HG02938 (cell line): ENCODE results near the gene BEND2.
"Not testable (repeated sequence)": the region's sequence is repeated elsewhere in the genome, so short reads cannot be mapped to it uniquely, and the experiment has no call there.

Experiments used
- ATAC-seq: cut with Tn5 transposase; IDR thresholded peaks from one replicate; pipeline ENCODE4 v1.9.1; 2021; ENCODE audit warnings: mild to moderate bottlenecking, moderate library complexity; ENCODE audit not compliant: unreplicated experiment

The BEND2 gene

DNA sequence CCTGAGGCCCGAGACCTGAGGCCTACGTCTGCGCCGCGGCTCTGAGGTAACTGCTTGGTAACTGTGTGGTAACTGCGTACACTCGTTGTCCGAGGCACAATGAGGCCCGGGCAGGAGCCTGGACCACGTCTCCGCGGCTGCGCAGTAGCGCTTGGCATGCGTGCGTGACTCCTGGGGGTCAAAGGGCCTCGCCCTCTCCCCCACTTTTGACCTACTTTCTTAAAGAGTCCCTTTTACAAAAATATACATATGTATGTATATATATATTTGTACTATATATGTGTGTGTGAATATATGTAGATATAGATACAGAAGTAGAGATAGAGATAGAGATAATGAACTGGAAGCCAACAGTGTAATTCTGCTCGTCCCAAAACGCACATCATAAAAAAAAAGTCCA is at the start of gene BEND2:
TSS of gene BEND2 (minus strand) at position 101 of the 400 bp plus-strand sequence. CDS start 136 bp downstream, outside the sequence.
- no peak for ATAC-seq

DNA sequence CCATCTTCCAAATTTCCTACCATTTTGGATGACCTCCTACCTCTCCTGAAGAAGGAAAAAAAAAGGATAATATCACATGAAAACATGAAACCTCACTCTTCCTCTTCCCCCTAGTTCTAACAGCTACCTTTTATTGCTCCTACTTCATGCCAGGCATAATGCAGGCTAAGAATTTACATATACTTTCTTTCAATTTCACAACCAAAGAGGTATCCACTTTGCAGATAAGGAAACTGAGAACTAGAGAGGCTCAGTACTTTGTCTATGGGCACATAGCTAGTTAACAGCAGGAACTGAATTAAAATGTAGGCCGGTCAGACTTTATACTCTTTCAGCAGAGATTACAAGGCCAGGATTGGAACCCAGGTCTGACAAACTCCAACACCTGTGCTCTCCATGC is 34.4 kb upstream of the BEND2 start:
- no peak for ATAC-seq

DNA sequence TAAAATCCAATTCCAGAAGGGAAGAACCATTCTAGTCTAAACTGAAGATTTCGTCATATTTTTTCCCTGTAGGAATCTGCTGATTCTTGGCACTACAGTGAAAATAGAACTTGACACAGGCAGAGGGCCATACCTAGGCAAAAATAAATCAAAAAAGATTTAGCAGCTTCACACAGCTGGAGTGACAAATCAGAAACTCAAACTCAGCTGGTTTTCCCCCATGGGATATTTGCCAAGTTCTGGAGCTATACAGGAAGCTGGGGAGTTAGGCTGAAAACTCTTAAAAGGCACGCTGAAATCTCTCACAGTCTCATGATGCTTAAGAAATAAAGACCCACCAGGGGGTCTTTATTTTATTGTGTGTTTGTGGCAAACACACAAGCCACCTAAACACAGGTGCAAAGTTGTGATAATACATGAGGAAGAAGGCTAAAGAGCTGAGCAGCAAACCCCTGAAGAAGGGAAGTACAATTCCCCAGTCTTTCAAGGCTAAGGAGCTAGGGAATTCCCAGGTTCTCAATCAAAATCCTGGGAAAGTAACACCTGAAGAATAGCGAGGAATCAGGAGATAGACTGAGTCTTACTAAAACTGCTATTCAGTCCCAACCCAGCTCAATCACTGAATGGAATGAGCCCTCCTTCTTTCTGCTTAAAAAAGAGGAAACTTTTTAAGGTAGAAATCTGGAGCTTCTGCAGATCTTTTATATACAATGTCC is 32.1 kb upstream of the BEND2 start:
- ATAC-seq, result no peak

DNA sequence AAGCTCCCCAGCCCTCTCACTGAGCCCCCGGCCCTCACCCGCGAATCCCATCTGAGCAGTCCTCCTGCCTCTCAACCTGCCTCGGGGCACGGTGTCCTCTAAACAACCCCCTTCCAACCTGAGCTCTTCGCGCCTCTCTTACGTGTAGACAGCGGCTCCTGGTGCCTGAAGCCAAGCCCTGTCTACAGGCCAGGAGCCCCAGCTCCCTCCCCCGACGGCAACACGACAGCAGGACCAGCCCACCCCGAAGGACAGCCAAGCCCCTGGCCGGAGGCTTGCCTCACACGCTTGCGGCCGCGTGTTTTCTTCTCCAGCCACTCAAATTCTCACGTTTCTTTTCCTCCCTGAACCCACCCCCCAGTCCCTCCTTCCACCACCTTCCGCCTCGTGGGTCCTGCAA is 9.0 kb upstream of the BEND2 start:
- not testable (repeated sequence) for ATAC-seq

DNA sequence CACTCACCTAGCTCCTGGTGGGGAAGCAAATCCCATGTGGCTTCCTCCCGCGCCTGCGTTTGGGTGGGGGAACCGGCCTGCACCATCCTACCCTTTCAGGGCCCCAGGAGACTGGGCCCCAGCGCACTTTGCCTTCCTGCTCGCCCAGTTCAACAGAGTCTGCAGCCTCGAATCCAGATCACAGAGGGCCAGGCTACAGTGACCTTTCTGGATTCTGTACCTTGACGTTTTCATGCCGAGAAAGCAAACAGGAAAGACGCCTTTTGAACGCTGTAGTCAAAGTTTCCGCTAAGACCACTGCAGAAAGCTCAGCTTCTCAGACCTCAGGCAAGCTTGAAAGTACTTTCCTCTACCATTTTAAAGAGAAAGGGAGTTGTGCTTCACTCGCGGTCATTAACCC is 7.4 kb upstream of the BEND2 start:
- no peak for ATAC-seq

DNA sequence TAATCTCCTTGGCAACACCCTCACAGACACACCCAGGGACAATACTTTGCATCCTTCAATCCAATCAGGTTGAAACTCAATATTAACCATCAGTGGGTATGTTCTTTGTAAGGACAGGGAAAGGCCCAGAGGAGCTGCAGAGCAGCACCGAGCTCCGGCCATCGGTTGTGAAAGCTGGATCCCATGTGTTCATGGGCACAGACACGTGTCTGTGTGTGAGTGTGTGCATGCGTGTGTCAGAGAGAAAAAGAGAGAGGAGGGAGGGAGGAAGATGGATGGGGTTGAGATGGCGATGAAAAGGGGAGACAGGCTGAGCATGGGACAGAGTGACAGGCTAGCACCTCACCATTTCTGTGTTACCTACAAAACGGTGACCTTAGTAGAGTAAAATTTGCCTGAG is 6.8 kb upstream of the BEND2 start:
- ATAC-seq, result no peak

DNA sequence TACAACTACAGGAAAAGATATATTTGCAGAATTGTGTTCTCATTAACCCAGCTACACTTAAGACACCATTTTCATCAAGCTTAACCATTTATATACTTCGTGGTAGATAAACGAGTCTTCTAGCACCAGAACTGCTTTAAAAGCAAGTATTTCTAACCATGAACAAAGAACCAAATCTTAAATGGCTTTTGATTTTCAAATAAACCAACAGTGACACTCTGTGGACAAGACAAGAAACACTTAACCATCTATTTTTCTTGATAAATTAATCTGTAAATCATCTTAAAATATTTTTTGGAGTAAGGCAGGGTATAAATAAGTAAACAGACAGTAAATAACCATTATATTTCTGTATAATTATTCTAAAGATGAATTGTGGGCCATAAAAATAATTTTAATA is 10.2 kb downstream of the BEND2 start:
- ATAC-seq, result no peak

DNA sequence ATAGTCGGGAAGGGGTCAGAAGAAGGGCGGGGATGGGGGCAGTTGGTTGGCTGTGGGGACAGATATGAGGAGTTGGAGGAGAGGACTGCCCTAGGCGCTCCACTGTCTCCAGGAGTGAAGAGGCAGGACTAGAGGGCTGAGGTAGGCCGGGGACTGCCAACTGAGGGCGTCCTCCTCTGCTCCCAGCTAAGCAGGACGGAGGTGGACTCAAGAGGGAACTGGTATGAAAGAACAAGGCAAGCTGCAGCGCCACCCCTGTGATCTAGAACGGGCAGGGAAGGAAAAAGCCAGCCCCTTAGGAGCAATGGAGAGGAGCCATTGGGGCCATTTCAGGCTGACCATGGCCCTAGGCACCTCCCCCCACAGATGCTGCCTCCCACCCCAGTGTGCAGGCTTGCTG is 14.0 kb downstream of the BEND2 start:
- no peak for ATAC-seq

DNA sequence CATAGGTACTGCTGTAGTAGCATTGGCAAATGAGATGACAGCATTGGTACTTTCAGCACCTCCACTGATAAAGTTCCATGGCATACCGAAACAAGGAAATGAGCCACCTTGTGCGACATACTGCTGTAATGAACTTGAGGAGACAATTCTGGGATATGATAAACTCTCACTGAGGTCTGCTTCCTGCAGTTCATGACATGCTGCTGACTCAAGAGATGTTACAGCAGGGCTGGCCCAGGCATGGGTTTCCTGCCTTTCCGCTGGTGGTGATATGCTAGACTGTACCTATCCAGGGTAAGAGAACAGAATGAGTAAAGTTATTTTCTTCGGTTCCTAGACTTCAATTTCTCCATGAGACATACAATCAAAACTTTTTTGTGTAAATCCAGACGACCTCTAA is 17.1 kb downstream of the BEND2 start:
- no peak for ATAC-seq

DNA sequence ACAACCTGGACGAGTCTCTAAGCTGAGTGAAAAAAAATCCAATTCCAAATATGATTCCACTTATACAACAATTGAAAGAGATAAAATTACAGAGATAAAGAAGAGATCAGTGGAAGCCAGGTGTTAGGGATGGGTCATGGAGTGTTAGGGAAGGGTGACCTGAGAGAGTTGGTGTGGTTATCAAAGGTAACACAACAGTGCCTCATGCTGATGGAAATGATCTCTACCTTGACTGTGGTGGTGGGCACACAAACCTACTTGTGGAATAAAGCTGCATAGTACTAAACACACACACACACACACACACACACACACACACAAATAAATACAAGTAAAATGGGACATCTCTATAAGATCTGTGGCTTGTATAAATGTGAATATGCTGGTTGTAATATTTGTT is 26.0 kb downstream of the BEND2 start:
- ATAC-seq, result no peak

DNA sequence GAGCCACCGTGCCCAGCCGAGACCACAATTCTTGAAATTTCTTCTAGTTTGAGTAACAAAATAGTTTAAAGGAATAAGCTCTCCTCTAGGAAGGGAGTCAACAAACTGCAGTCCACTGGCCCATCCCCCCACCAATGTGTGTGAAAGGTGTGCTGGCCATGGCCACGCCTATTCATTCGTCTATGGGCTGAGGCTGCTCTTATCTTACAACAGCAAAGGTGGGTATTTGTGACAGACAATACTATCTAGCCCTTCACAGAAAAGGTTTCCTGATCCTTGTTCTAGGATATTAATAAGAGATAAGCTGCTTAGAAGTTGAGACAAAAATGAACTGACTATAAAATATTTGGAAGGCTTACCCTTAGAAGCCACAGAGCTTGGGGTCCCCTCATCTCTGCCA is 41.2 kb downstream of the BEND2 start:
- ATAC-seq, result no peak

DNA sequence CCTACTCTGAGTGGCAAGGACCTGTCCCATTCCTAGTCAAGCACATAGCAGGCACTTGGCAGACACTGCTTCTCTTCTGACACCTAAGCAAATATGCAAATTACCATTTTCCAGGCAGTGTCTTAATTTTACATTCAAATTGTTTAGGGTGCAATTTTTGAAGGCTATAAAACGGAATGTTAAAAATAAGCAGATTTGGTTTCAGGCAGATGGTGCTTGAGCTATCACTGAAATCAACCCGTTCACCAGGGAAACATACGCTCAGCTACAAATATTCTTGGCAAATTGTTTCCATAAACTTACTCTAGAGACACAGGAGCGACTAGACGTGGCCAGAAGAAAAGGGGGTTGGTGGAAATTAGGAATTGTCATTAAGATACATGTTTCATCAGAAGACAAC is 45.7 kb downstream of the BEND2 start:
- no peak for ATAC-seq

DNA sequence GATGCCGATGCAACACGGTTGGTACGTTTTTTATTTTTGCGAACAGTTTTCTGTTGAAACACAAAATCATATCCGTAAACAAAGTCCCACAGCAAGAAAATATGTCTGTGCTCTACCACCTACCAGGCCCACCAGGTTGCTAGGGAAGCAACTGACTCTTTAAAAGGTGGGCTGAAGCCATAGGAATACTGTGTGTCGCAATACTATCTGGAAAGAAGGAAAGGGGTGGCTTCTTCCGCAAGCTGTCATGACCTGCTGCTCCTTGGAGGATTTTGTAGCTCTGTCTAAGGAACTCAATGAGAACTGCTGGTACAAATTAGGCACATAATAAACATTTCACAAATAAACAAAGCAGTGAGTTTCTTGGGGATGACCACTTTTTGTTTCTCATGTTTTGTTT is 46.5 kb downstream of the BEND2 start:
- ATAC-seq, result no peak

DNA sequence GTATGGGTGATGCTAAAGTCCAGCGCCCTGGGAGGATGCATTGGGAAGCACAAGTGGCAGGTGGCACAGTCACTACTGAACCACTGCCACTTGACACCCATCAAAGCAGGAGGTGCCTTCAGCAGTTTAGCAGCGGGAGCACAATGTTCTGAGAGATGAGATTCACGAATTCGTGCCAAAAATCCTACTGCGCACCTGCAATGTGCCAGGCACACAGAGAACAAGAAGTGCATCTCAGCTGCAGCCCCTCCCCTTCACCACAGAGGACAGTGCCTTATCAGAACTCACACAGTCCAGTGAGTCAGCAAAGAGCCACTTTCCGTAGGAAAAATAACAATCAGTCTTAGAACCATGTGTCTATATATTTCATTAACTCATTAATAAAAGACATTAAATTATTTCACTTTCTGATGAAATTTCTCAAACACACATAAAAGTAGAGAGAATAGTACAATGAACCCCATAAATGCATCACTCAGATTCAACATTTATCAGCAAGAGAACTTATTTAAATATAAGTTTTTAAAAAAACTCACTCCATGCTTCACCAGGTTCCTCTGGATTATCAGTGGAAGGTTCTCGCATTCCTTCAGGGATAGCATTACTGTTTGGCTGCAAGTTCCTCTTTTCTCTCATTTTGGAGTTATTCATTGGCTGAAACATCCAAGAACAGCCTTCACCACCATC is 47.0 kb downstream of the BEND2 start:
- no peak for ATAC-seq

DNA sequence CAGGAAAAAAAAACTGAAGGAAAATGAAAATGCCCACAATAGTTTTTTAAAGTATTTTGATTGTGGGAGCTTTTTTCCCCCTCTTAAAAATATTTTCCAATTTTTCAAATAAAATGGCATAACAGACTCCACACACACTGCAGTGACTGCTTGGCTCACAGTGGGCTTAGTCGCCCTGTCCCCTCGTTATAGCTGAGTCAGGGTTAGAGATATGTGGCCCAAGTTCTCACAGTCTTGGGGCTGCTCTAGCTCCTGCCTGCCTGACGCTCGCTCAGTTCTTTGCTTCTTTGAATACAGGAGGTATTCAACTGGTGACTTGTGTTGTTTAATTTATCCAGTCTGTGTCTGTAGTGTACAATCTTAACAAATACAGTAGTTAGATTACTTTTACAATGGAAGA is 47.7 kb downstream of the BEND2 start:
- ATAC-seq, result no peak

DNA sequence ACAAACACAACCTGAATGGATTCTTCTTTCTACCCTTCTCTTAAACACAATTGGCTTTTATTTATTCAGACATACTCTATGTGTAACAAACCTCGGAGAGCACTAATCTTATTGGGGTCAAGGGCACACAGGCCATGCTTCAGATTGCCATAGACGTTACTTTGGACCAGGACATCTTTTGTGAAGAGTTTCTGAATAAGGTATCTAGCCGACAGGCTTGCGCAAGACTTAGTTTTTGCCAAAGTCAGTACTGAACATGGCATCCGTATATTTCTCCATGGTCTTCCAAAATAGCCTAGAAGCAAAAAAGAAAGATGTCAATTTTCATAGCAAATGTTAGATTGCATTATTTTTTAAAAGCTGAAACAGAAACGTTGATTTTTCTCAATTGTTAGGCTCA is 49.8 kb downstream of the BEND2 start:
- no peak for ATAC-seq

DNA sequence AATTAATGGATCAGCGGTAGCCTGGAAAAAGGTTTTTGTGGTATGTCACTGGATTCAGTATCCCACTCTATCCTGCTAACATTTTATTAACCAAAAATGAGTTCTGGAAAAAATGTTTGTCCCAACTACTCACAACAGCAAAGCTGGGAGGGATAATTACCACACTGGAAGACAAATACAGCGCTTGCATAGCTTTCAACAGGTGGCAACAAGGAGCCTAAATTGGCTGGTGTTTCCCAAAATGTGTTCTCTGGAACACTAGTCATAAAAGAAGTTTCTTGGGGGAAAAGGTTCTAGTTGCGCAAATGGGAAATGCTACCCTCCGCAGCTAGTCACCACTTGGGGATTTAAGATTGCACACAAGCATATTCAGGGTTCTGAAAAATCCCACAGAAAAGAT is 54.6 kb downstream of the BEND2 start:
- no peak for ATAC-seq

DNA sequence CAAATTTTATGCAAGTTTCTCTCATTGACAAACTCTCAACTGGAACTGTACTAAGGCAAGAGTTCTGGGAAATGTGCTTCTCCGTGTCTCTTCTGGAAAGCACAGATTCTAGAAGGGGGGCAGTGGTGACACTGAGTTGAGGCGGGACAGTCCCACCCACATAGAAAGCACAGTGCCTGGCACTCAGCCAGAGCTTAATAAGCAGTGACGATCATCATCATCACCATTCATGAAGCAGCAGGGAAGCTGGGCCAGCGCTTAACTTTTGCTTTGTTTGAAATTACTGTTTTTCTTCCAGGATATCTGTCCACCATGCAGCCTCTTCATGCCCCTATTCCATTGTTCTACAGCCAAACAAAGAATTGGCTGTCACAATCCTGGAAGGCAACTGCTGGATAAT is 60.3 kb downstream of the BEND2 start:
- ATAC-seq, result no peak

DNA sequence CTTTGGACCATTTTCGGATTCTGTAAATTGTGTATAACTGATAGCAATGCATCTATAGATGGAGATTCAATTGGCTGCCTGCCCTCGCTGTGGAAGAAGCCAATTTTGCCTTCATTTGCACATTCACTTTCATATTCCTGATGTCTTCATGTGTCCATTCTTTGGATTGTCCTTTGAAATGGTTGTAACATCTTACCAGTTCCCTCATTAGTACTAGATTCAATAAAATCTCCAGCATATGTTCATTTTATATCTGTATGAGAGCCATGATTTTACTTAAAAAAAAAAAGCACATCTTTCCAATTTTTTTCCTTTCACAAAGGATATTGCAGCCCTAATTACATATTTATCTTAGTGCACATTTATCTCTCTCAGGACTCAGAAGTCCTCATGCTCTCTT is 61.7 kb downstream of the BEND2 start:
- no peak for ATAC-seq

DNA sequence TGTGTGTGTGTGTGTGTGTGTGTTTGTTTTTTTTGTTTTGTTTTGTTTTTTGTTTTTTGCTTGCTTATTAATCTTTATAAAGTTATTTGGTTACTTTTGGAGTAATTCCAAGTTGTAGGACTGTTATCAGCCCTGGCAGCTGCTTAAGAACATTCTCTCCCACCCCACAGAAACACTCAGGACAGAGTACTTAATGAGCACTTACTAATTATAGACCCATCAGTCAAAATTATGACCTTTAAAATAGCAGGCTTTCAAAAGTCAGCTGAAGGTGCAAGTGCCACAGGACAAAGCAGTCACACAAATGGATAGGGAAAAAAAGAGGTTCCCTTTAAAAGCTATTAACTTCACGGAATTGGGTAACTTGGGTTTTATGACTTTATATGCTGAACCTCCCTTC is 69.0 kb downstream of the BEND2 start:
- no peak for ATAC-seq

DNA sequence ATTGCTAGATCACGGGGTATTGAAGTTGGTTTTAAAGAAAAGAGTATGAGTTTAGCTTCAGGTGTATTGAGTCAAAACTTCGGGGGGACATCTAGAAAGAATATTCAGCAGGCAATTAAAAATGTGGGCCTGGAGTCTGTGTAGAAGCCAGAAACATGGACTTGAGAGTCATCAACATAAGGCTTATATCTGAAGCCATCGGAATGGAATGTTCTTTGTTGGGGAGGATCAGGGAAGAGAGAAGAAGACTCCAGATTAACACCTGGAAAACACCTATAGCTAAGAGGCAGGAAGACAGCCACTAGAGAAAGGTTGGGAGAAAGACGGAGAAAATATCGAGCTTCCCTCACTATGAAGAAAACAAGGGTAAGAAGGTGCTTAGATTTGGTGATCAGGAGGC is 69.5 kb downstream of the BEND2 start:
- ATAC-seq, result no peak

DNA sequence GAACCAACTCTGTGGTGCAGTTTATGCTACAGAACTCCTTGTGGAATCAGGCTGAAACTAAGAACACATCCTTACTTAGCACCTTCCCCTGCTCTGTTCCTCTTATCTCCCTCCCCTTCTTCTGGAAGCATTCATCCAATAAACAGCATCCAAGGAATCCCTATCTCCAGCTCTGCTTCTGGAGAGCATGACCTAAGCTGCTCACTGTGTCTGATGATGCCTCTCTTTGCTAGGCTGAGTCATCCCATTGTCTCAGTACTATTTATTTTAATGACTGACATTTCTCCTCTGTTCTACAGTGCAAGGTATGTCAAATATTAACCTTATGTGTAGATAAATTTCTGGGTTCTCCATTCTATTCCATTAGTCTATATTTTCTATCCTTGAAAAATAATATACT is 71.2 kb downstream of the BEND2 start:
- ATAC-seq, result no peak

DNA sequence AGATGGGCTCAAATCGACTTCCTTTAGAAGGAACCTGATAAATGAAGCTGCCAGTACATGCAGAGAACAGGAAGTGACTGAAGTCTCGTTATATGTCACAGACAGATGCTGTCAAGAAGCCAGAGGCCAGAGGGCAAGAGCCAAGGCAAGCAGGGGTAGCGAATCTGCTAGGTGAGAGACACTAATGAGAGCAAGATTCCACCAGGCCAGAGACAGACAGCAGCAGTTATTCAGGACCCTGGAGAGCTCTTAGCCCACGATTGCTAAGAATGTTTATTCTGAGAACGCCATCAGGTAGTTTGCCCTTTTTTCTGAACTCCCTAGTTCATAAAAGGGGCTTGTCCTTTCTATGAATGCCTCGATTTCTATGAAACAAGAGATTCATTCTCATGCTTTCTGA is 73.7 kb downstream of the BEND2 start:
- ATAC-seq, result no peak
